Stimulated activated memory B cell treated with anti-CD40 and anti-IgM and Interleukin-4, amounts not matched to agents 10 μg/mL and 1 μg/mL and 100 μg/mL, for 72 hours (primary cell): ENCODE measurements around the gene CNGA3.
"Not testable (repeated sequence)": the region's sequence is repeated elsewhere in the genome, so short reads cannot be mapped to it uniquely, and the experiment has no call there.

Source experiments
- ATAC-seq: fragments of 150-1000 bp; cut with Tn5 transposase; 2 replicates; pipeline ENCODE4 v1.10.0; 2021
- H3K27ac Mint-ChIP-seq: one replicate; pipeline ENCODE4 v1.8.0; 2022; ENCODE audit warnings: mild to moderate bottlenecking, mixed read lengths
- H3K27me3 Mint-ChIP-seq: one replicate; pipeline ENCODE4 v1.8.0; 2022; ENCODE audit warnings: mixed read lengths
- H3K36me3 Mint-ChIP-seq: one replicate; pipeline ENCODE4 v1.8.0; 2022; ENCODE audit warnings: mixed read lengths
- H3K4me1 Mint-ChIP-seq: one replicate; pipeline ENCODE4 v1.8.0; 2022; ENCODE audit warnings: mixed read lengths
- H3K4me3 Mint-ChIP-seq: one replicate; pipeline ENCODE4 v1.8.0; 2022; ENCODE audit warnings: mild to moderate bottlenecking, moderate library complexity, mixed read lengths
- H3K9me3 Mint-ChIP-seq: one replicate; pipeline ENCODE4 v1.8.0; 2022; ENCODE audit warnings: mixed read lengths

The CNGA3 gene

GRCh38 chr2:98313492-98314250, 32.6 kb upstream of the CNGA3 start:
- no peak for ATAC-seq
- no peak overlapping the region for H3K27ac Mint-ChIP-seq
- peaks cover 3% of the 10 kb centered on the region for H3K9me3 Mint-ChIP-seq
- peaks cover 66% of the 10 kb centered on the region for H3K27me3 Mint-ChIP-seq
- H3K4me3 Mint-ChIP-seq = no peak overlapping the region
- no peaks in the 10 kb centered on the region for H3K36me3 Mint-ChIP-seq
- no peaks in the 10 kb centered on the region for H3K4me1 Mint-ChIP-seq

- Mint-ChIP-seq H3K9me3 (peaks cover 3% of the 10 kb centered on the region), H3K27me3 (peaks cover 61% of the 10 kb centered on the region), H3K27ac (no peak overlapping the region), H3K4me3 (no peak overlapping the region), H3K36me3 (no peaks in the 10 kb centered on the region), H3K4me1 (no peaks in the 10 kb centered on the region)
- no peak for ATAC-seq
Observed at GRCh38 chr2:98314251-98314650, 32.0 kb upstream of the CNGA3 start.

GRCh38 chr2:98315957-98316356, 30.3 kb upstream of the CNGA3 start:
- ATAC-seq = no peak
- Mint-ChIP-seq H3K27ac (no peak overlapping the region), H3K36me3 (peaks cover 6% of the 10 kb centered on the region), H3K4me1 (no peaks in the 10 kb centered on the region), H3K27me3 (peaks cover 50% of the 10 kb centered on the region), H3K4me3 (no peak overlapping the region), H3K9me3 (peaks cover 14% of the 10 kb centered on the region)

DNA sequence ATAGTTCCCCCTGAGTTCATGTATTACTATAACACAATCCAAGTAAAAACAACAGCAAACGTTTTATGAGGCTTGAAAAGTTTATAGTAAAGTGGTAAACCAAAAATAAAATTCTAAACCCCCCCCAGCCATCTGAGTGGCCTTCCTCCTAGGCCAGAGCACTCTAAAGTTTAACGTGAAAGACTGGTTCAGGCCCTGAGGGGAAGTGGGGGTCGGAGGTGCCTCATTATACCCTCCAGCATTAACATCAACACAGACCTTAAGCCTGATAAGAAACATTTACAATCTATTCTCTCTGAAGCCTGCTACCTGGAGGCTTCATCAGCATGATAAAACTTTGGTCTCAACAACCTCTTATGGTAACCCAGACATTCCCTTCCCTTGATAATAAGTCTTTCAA, 29.0 kb upstream of the CNGA3 start:
- peaks cover 13% of the 10 kb centered on the region for H3K36me3 Mint-ChIP-seq
- no peak overlapping the region for H3K4me3 Mint-ChIP-seq
- H3K4me1 Mint-ChIP-seq = no peaks in the 10 kb centered on the region
- peaks cover 52% of the 10 kb centered on the region for H3K27me3 Mint-ChIP-seq
- no peak overlapping the region for H3K27ac Mint-ChIP-seq
- ATAC-seq = no peak
- H3K9me3 Mint-ChIP-seq = peaks cover 21% of the 10 kb centered on the region

- H3K27ac Mint-ChIP-seq, ATAC-seq, H3K4me3 Mint-ChIP-seq, H3K4me1 Mint-ChIP-seq: not testable (repeated sequence)
- Mint-ChIP-seq H3K27me3 (peaks cover 45% of the 10 kb centered on the region), H3K36me3 (peaks cover 22% of the 10 kb centered on the region), H3K9me3 (peaks cover 32% of the 10 kb centered on the region)
Observed at GRCh38 chr2:98320171-98320570, 26.1 kb upstream of the CNGA3 start.

GRCh38 chr2:98324181-98324580, 22.1 kb upstream of the CNGA3 start:
- Mint-ChIP-seq H3K4me1 (no peaks in the 10 kb centered on the region), H3K4me3 (no peak overlapping the region), H3K9me3 (peaks cover 28% of the 10 kb centered on the region), H3K36me3 (peaks cover 22% of the 10 kb centered on the region), H3K27me3 (peaks cover 27% of the 10 kb centered on the region), H3K27ac (no peak overlapping the region)
- ATAC-seq = no peak

DNA sequence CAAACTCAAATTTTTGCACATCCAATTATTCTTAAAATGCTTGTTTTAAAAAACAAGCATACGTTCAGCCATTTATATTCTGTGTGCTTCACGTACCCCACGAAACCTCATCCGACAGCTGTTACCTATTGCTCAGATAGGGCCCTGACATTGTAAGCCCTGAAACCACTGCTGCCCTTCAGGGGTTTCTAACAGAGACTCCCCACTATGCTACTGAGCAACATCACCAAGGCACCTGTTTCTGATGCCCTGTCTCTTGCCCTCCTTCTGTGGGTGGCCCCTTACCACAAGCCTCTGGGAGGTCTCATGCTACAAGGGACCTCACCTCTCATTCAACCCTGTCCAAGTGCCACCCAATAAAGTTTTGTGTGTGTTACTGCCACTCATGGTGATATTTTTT, 18.5 kb upstream of the CNGA3 start:
- Mint-ChIP-seq H3K4me1 (no peaks in the 10 kb centered on the region), H3K36me3 (peaks cover 9% of the 10 kb centered on the region), H3K27ac (no peak overlapping the region), H3K27me3 (peaks cover 29% of the 10 kb centered on the region), H3K9me3 (peaks cover 8% of the 10 kb centered on the region), H3K4me3 (no peak overlapping the region)
- no peak for ATAC-seq

DNA sequence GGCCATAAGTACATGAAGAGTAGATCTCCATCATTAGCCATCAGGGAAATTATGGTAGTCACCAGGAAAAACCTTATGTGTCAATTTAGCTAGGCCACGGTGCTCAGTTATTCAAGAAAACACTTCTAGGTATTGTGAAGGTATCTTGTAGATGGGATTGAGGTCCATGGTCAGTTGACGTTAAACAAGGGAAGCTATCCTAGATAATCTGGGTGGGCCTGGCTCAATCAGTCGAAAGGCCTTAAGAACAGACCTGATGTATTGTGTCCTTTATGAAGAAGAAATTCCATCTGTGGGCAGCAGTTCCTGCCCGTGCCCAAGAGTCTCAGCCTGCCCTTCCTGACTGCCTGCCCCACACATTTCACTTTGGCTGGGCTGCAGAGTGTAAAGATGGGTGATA, 16.7 kb upstream of the CNGA3 start:
- no peak overlapping the region for H3K27ac Mint-ChIP-seq
- no peaks in the 10 kb centered on the region for H3K9me3 Mint-ChIP-seq
- H3K4me1 Mint-ChIP-seq = no peaks in the 10 kb centered on the region
- H3K36me3 Mint-ChIP-seq = no peaks in the 10 kb centered on the region
- no peak for ATAC-seq
- H3K4me3 Mint-ChIP-seq = no peak overlapping the region
- H3K27me3 Mint-ChIP-seq = peaks cover 18% of the 10 kb centered on the region

DNA sequence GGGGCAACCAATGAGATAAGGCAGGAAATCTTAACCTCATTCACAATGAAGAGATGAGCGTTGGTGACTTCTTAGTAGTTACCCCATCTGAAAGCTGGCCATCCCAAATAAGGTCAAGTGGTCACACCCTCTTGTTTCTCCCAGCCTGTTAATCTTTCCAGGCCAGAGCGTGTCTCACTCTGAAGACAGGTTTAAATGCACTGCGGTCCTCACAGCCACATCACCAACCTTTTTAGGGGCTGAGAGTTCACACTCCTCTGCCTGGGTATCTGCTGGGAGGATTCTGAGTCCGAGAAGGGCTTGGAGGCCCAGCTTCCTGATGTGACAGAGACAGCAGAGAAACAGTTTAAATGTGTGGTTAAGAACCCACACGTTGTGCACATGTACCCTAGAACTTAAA, 13.3 kb upstream of the CNGA3 start:
- H3K27me3 Mint-ChIP-seq = peaks cover 27% of the 10 kb centered on the region
- H3K4me1 Mint-ChIP-seq = no peaks in the 10 kb centered on the region
- no peak overlapping the region for H3K4me3 Mint-ChIP-seq
- no peaks in the 10 kb centered on the region for H3K36me3 Mint-ChIP-seq
- H3K27ac Mint-ChIP-seq = no peak overlapping the region
- no peak for ATAC-seq
- peaks cover 3% of the 10 kb centered on the region for H3K9me3 Mint-ChIP-seq

DNA sequence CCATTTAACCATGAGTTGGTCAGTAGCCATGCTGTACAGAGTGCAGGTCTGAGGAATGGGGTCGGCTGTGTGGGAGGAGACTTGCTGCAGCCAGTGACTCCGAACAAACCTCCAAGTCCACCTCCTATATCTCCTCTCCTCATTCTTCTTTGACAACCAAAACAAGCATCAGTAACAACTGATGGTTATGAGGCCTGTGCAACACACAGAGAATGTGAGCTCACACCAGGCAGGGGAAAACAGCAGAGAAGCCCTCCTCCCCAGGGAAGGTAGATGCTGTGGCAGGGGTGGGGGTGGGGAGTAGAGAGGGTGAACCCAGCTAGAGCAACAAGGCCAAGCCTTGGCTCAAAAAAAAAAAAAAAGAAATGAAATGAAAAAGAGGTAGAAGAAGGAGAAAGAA, 12.3 kb upstream of the CNGA3 start:
- no peak overlapping the region for H3K27ac Mint-ChIP-seq
- H3K9me3 Mint-ChIP-seq = peaks cover 6% of the 10 kb centered on the region
- no peak for ATAC-seq
- no peaks in the 10 kb centered on the region for H3K36me3 Mint-ChIP-seq
- peaks cover 26% of the 10 kb centered on the region for H3K27me3 Mint-ChIP-seq
- H3K4me1 Mint-ChIP-seq = no peaks in the 10 kb centered on the region
- H3K4me3 Mint-ChIP-seq = no peak overlapping the region

DNA sequence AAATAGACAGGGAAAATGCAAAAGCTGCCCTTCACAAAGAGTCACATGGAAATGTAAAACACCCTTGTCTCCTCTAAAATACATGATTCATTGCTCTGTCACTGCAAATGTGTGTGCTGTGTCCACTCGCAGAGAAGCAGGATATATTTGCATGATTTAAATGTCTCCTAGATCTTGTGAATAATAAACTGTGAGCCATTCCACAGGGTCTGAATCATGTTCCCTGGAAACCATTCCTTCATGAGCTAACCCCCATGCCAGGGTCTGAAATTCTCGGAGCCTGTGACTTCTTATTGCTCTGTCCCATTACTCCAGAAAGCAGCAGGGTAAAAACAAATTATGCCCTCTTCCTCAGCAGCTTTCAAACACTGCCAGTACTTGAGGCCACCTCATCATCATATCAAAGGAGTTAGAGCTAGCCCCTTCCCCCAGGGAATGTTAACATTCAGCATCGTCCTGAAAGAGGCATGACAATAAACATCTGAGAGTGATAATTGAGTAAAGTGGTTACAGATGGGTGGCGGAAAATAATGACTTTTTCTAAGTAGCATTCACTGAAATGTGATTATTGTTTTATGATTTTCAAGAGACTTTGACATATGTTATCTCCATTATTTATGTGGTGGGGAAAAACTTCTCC, 11.7 kb upstream of the CNGA3 start:
- Mint-ChIP-seq H3K4me1 (no peaks in the 10 kb centered on the region), H3K9me3 (peaks cover 6% of the 10 kb centered on the region), H3K4me3 (no peak overlapping the region), H3K27me3 (peaks cover 19% of the 10 kb centered on the region), H3K27ac (no peak overlapping the region), H3K36me3 (no peaks in the 10 kb centered on the region)
- no peak for ATAC-seq

DNA sequence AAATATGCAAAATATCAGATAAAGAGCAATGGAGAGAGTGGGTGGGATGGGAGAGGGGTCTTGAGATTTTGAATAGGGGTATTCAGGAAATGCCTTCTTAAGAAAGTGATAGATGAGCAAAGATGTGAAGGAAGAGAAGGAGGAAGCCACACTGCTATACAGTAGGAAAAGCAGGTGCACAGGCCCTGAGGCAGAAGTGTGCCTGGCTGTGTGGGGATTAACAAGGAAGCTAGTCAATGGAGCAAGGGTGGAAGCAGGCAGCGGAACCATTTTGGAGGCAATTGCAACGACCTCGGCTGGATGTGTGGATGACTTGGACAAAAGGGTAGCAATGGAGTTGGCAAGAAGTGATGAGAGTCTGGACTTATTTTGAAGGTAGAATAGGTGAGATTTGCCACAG, 11.0 kb upstream of the CNGA3 start:
- Mint-ChIP-seq H3K27me3 (peaks cover 19% of the 10 kb centered on the region), H3K4me1 (no peaks in the 10 kb centered on the region), H3K36me3 (no peaks in the 10 kb centered on the region), H3K9me3 (peaks cover 6% of the 10 kb centered on the region), H3K27ac (no peak overlapping the region), H3K4me3 (no peak overlapping the region)
- ATAC-seq = no peak

DNA sequence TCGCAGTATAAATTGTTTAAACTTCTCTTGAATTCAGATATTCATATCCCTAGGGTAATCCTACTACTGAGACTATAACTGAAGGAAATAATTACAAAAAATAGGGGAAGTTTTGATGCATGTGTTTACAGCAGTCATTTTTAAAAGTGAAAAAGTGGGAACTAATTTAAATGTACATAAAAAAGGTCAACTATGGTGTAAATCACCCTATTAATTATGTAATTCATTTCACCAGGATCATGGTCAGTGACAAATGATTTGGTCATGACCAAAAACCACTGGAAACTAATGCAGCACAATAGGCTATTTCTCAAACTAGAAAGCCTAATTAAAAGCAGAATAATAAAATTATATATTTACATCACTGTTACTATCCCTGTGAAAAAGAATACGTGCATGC, 5.0 kb upstream of the CNGA3 start:
- H3K27me3 Mint-ChIP-seq = peaks cover 26% of the 10 kb centered on the region

GRCh38 chr2:98343285-98343684, 3.0 kb upstream of the CNGA3 start:
- Mint-ChIP-seq H3K4me1 (peaks cover 18% of the 10 kb centered on the region), H3K4me3 (no peak overlapping the region), H3K27ac (no peak overlapping the region), H3K36me3 (no peaks in the 10 kb centered on the region), H3K9me3 (peaks cover 4% of the 10 kb centered on the region), H3K27me3 (peaks cover 45% of the 10 kb centered on the region)
- no peak for ATAC-seq

More for the DNA sequence above, 5.0 kb upstream of the CNGA3 start:
- H3K4me1 Mint-ChIP-seq = peaks cover 4% of the 10 kb centered on the region
- peaks cover 8% of the 10 kb centered on the region for H3K9me3 Mint-ChIP-seq
- H3K27ac Mint-ChIP-seq = no peak overlapping the region
- no peaks in the 10 kb centered on the region for H3K36me3 Mint-ChIP-seq
- no peak overlapping the region for H3K4me3 Mint-ChIP-seq
- no peak for ATAC-seq

- peaks cover 75% of the 10 kb centered on the region for H3K27me3 Mint-ChIP-seq
- H3K4me3 Mint-ChIP-seq = peak overlapping the region; percentile 29
- ATAC-seq = no peak
Observed at GRCh38 chr2:98347298-98348065, 1.2 kb downstream of the CNGA3 start.

More at GRCh38 chr2:98347298-98348065, 1.2 kb downstream of the CNGA3 start:
- H3K27ac Mint-ChIP-seq = no peak overlapping the region
- H3K36me3 Mint-ChIP-seq = no peaks in the 10 kb centered on the region
- H3K4me1 Mint-ChIP-seq = peaks cover 27% of the 10 kb centered on the region
- peaks cover 5% of the 10 kb centered on the region for H3K9me3 Mint-ChIP-seq
